ENCODE results near the gene HSPB8. TPM values are rescaled to one million over a fixed set of nuclear protein-coding genes. Genes with fewer than 3 reads are reported as not detected.
A peak's percentile ranks its signal among the peaks of the same experiment; 100 is the strongest.

HSPB8 gene
- total and polyA plus RNA-seq, 9 donors: 125 to 221 (median 183) TPM

DNA sequence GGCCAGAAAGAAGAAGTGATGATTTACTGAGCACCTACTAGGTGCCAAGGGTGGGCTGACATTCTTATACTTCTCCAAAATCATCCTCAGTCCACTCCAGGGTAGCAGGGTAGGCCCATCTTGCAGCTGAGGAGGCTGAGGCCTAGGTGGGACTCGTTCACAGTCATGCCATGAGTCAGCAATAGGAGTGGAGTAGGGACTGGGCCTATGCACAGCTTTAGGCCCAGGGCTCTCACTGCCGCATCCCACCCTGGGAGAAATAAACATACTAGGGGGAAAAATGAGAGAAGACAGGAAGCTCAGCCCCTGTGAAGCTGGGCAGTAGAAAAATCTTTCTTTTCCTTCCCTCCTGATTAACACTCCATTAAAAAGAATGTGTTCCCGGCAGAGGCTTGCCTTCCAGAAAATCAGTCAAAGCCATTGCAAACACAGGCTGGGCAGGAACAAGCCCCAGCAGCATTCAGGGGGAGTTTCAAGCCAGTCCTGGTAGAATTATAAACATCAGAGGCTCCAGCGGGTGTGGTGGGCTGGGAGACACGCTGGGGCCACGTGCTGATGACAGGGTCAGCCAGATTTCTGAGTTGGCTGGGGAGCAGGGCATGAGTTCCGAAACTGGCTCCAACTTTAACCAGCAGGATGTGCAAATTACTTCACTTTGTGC lies 1.8 kb downstream of the HSPB8 start:
- Histone ChIP-seq H3K27me3 (ENCODE audit: control insufficient read depth, insufficient read depth, low read length) (peaks cover 4% of the 10 kb centered on the region), H3K4me1 (ENCODE audit: control insufficient read depth, insufficient read depth, low read length) (peaks cover 43% of the 10 kb centered on the region), H3K9me3 (replicated peaks; ENCODE audit: control insufficient read depth, low read depth, low read length) (no peaks in the 10 kb centered on the region), H3K4me3 (ENCODE audit: low read length) (peak overlapping the region; percentile 69), H3K36me3 (ENCODE audit: control insufficient read depth, insufficient read depth, low read length) (peaks cover 3% of the 10 kb centered on the region), H3K27ac (ENCODE audit: low read length) (peak overlapping the region; percentile 94)
- WGBS (ENCODE audit: insufficient coverage): 27% methylated on average over 6 of the region's 7 CpGs
- DNase-seq: peak; percentile 38

DNA sequence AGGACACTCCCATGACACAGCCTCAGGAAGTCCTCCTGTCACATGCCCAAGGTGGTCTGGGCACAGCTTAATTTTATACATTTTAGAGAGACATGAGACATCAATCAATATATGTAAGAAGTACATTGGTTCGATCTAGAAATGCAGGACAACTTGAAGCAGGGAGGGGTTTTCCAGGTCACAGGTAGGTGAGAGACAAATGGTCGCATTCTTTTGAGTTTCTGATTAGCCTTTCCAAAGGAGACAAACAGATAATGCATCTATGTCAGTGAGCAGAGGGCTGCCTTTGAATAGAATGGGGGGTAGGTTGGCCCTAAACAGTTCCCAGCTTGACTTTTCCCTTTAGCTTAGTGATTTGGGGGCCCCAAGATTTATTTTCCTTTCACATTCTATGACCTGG lies 2.5 kb downstream of the HSPB8 start:
- Histone ChIP-seq H3K36me3 (ENCODE audit: control insufficient read depth, insufficient read depth, low read length) (peaks cover 3% of the 10 kb centered on the region), H3K27me3 (ENCODE audit: control insufficient read depth, insufficient read depth, low read length) (peaks cover under 1% of the 10 kb centered on the region), H3K27ac (ENCODE audit: low read length) (peak overlapping the region; percentile 94), H3K4me1 (ENCODE audit: control insufficient read depth, insufficient read depth, low read length) (peaks cover 37% of the 10 kb centered on the region), H3K9me3 (replicated peaks; ENCODE audit: control insufficient read depth, low read depth, low read length) (no peaks in the 10 kb centered on the region), H3K4me3 (ENCODE audit: low read length) (peak overlapping the region; percentile 69)
- no peak for DNase-seq
- 56% methylated on average over 1 of the region's 2 CpGs for WGBS (ENCODE audit: insufficient coverage)

DNA sequence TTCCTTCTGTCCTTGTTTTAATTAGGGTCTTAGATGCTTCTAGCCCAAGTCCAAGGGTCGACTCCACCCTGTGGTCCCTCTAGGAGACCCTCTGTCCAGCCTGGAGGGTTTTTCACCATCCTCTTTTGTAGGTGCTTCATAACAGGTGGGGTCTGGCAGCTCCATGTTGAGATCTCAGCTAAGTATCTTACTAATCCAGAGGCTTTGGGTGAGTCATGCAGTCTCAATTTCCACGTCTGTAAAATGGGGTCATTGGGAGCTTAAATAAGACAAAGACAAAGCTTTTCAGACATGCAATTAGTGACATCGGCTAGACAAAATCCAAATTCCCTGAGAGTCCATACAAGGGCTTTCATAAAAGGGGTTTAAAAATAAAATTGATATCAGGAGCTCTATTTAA lies 3.2 kb downstream of the HSPB8 start:
- Histone ChIP-seq H3K36me3 (ENCODE audit: control insufficient read depth, insufficient read depth, low read length) (peaks cover 8% of the 10 kb centered on the region), H3K27me3 (ENCODE audit: control insufficient read depth, insufficient read depth, low read length) (no peaks in the 10 kb centered on the region), H3K27ac (ENCODE audit: low read length) (peak overlapping the region; percentile 6), H3K4me1 (ENCODE audit: control insufficient read depth, insufficient read depth, low read length) (peaks cover 30% of the 10 kb centered on the region), H3K4me3 (ENCODE audit: low read length) (peak overlapping the region; percentile 69), H3K9me3 (replicated peaks; ENCODE audit: control insufficient read depth, low read depth, low read length) (no peaks in the 10 kb centered on the region)
- DNase-seq: no peak
- WGBS (ENCODE audit: insufficient coverage): 66% methylated on average over 3 of the region's 3 CpGs

DNA sequence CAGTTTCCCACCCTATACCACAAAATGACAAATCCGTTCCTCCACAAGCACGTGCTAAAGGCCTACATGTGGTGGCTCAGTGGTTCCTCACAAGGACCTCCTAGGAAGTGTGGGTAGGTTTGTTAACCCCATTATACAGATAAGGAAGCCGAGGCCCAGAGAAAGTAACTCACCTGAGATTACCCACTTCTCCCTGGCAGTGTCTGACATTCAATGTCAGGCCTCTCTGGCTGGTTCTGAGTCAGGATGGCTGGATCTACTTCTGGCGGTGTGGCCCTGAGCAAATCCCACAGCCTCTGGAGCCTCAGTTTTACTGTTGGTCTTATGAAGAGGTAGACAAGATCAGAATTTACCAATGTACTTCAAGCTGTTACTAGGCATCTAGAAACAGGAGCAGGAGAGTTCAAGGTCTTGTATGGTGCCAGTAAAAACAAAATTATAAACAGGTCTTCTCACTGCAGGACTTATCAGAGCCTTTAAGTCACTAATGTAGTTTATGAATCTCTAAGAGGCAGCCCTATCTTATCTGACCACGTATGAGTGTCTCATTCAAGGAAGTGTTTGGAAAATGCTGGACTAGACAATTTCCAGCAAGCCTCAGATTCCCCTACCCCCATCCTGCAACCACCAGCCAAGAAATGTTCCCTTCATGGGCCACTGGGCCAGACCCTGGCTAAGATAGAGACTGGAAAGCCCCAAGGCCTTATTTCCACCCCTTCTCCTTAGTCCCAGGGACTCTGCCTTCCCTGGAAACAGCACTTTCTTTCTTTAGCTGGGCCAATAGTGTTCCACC lies 4.2 kb downstream of the HSPB8 start:
- Histone ChIP-seq H3K36me3 (ENCODE audit: control insufficient read depth, insufficient read depth, low read length) (peaks cover 16% of the 10 kb centered on the region), H3K9me3 (replicated peaks; ENCODE audit: control insufficient read depth, low read depth, low read length) (no peaks in the 10 kb centered on the region), H3K27me3 (ENCODE audit: control insufficient read depth, insufficient read depth, low read length) (no peaks in the 10 kb centered on the region), H3K27ac (ENCODE audit: low read length) (peak overlapping the region; percentile 6), H3K4me1 (ENCODE audit: control insufficient read depth, insufficient read depth, low read length) (peaks cover 27% of the 10 kb centered on the region), H3K4me3 (ENCODE audit: low read length) (peak overlapping the region; percentile 69)
- DNase-seq: no peak
- 100% methylated on average over 1 of the region's 5 CpGs for WGBS (ENCODE audit: insufficient coverage)

DNA sequence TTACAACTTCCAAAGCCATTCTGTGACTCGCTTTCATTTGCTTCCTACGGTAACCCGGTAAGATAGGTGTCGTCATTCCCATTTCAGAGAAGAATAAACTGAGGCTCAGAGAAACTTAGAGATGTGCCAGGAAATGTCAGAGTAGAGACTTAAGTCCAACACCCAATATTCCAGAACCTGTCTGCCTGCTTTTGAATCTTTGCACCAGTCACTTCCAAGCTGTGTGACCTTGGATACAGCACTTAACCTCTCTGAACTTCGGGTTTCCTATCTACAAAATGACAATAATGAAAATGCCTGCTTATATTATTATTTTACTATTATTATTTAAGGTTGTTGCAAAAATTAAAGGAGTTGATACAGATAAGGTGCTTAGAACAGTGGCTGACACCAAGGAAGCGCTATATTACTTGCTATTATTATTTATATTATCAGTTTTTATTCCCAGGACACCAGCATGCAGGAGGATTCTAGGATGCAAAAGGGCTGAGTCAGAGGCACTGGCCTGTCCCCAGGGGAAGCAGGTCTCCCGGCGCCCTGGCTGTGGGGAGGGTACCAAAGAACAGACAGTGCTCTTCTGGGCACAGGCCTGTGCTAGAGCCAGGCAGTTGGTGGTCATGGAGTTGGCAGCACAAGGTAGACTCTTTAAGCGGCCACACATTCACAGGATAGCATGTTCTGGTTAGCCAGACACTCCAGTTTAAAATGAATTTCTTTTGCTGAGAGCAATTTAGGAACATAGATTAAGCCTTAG lies 5.4 kb downstream of the HSPB8 start:
- peaks cover 25% of the 10 kb centered on the region for H3K36me3 ChIP-seq (ENCODE audit: control insufficient read depth, insufficient read depth, low read length)
- peak overlapping the region; percentile 15 for H3K4me3 ChIP-seq (ENCODE audit: low read length)
- H3K27me3 ChIP-seq (ENCODE audit: control insufficient read depth, insufficient read depth, low read length): no peaks in the 10 kb centered on the region
- no peaks in the 10 kb centered on the region for H3K9me3 ChIP-seq (replicated peaks; ENCODE audit: control insufficient read depth, low read depth, low read length)
- WGBS (ENCODE audit: insufficient coverage): 70% methylated on average over 3 of the region's 9 CpGs
- H3K4me1 ChIP-seq (ENCODE audit: control insufficient read depth, insufficient read depth, low read length): peaks cover 22% of the 10 kb centered on the region
- no peak overlapping the region for H3K27ac ChIP-seq (ENCODE audit: low read length)
- no peak for DNase-seq

DNA sequence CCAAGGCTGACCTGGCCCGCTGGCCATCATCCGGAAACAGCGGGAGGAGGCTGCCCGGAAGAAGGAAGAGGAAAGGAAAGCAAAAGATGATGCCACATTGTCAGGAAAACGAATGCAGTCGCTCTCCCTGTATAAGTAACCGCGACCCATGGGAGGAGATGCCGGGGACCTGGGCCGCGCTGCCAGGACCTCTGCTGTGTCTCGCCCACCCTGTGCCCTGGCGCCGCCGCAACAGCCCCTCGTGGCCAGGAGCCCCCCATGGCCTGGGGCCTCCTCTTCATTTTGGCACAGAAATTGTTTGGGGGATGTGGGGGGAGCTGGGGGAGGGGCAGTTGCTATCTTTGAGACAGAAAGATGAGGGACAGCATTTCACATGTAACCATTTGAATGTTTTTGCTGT lies 16.5 kb downstream of the HSPB8 start:
- H3K4me1 ChIP-seq (ENCODE audit: control insufficient read depth, insufficient read depth, low read length): peaks cover under 1% of the 10 kb centered on the region
- 90% methylated on average over 12 of the region's 16 CpGs for WGBS (ENCODE audit: insufficient coverage)
- H3K27ac ChIP-seq (ENCODE audit: low read length): no peak overlapping the region
- no peak for DNase-seq
- no peaks in the 10 kb centered on the region for H3K27me3 ChIP-seq (ENCODE audit: control insufficient read depth, insufficient read depth, low read length)
- H3K9me3 ChIP-seq (replicated peaks; ENCODE audit: control insufficient read depth, low read depth, low read length): no peaks in the 10 kb centered on the region
- no peak overlapping the region for H3K4me3 ChIP-seq (ENCODE audit: low read length)
- peaks cover 14% of the 10 kb centered on the region for H3K36me3 ChIP-seq (ENCODE audit: control insufficient read depth, insufficient read depth, low read length)

DNA sequence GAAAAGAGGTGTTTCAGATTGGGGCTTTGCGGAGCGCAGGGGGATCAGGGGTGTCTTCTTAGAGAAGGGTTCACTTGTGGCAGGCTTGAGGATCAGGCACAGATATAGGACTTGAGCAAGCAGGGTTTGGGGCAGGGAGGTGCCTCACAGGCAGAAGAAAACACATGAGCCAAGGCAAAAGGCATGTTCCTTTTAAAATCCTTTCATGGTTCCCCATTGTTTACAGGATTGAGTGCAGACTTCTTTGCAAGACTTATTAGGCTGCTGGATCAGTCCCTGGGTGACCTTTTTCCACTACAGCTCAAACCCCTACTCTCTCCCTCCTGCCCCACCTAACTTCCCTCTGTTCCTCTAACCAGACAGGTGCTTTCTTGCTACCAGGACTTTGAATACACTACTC lies 19.7 kb downstream of the HSPB8 start:
- peaks cover 18% of the 10 kb centered on the region for H3K4me1 ChIP-seq (ENCODE audit: control insufficient read depth, insufficient read depth, low read length)
- H3K36me3 ChIP-seq (ENCODE audit: control insufficient read depth, insufficient read depth, low read length): peaks cover 14% of the 10 kb centered on the region
- WGBS (ENCODE audit: insufficient coverage): 89% methylated on average over 2 of the region's 2 CpGs
- no peak overlapping the region for H3K4me3 ChIP-seq (ENCODE audit: low read length)
- no peaks in the 10 kb centered on the region for H3K27me3 ChIP-seq (ENCODE audit: control insufficient read depth, insufficient read depth, low read length)
- no peak for DNase-seq
- no peak overlapping the region for H3K27ac ChIP-seq (ENCODE audit: low read length)
- no peaks in the 10 kb centered on the region for H3K9me3 ChIP-seq (replicated peaks; ENCODE audit: control insufficient read depth, low read depth, low read length)

DNA sequence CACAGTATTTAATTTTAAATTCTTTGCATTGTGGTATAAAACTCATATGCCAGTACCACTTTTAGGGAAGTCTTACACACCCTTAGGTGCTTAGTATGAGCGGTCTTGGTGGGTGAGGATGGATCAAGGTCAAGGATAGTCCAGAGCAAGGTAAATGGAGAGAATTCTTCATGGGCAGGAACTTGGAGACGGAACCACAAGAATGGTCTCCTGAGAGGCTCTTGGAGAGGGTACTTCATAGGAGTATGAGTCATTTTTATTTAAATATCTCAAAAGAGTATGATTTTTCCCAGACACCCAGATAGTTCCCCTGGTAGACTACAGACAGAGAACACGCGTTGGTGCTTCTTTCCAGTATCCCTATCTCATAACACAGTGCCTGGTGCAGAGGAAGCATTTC lies 21.9 kb downstream of the HSPB8 start:
- Histone ChIP-seq H3K27ac (ENCODE audit: low read length) (no peak overlapping the region), H3K9me3 (replicated peaks; ENCODE audit: control insufficient read depth, low read depth, low read length) (no peaks in the 10 kb centered on the region), H3K27me3 (ENCODE audit: control insufficient read depth, insufficient read depth, low read length) (no peaks in the 10 kb centered on the region), H3K36me3 (ENCODE audit: control insufficient read depth, insufficient read depth, low read length) (no peaks in the 10 kb centered on the region), H3K4me1 (ENCODE audit: control insufficient read depth, insufficient read depth, low read length) (peaks cover 35% of the 10 kb centered on the region), H3K4me3 (ENCODE audit: low read length) (no peak overlapping the region)
- DNase-seq: no peak
- no CpG with 5 or more reads among the region's 4 CpGs for WGBS (ENCODE audit: insufficient coverage)

DNA sequence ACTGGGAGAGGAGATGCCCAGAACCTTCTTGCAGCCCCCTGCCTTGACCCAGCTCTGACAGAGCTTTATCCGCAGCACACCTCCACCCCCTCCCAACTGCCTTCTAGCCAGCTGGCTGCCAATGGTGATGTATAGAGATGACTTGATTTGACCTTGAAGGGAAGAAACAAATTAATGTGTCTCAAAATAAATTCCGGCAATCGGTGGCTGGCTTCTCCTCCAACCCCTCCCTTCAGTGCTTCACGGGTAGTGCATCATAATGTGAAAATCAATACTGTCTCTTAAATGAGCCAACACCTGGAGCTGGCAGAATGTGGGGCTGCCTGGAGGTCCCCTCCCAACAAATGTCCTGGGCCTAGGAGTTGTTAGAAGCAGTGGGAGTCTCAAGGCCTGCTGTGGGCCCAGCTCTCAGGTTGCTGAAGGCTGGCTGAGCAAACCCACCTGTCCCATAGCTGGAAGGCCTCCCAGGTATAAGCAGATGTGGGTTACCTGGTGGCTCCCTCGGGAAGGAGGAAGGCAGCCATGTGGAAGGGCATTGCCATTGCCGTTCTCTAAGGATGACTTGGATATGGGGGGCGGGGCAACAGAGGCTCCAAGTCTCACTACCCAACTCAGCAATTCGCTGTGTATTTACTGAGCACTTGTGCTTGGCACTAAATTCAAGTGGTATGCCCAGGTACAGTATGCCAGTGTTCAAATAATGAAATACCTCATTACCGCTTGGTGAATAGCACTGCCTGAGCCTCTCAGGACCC lies 23.2 kb downstream of the HSPB8 start:
- Histone ChIP-seq H3K4me1 (ENCODE audit: control insufficient read depth, insufficient read depth, low read length) (peaks cover 39% of the 10 kb centered on the region), H3K27ac (ENCODE audit: low read length) (no peak overlapping the region), H3K36me3 (ENCODE audit: control insufficient read depth, insufficient read depth, low read length) (no peaks in the 10 kb centered on the region), H3K27me3 (ENCODE audit: control insufficient read depth, insufficient read depth, low read length) (no peaks in the 10 kb centered on the region), H3K9me3 (replicated peaks; ENCODE audit: control insufficient read depth, low read depth, low read length) (no peaks in the 10 kb centered on the region), H3K4me3 (ENCODE audit: low read length) (no peak overlapping the region)
- no peak for DNase-seq
- 63% methylated on average over 4 of the region's 9 CpGs for WGBS (ENCODE audit: insufficient coverage)

Data from muscle of leg (tissue), 11 donors.